H1 (cell line): ENCODE results near the gene TEKT1.

Experiments used
- CBX8 ChIP-seq: fragments of 300-800, 300-1000 bp; sonication (generic); IDR thresholded peaks from 2 replicates; pipeline ENCODE4 v1.7.1; 2016; ENCODE audit warnings: low read depth, low read length, borderline replicate concordance
- POLR2A ChIP-seq, 2 experiments: IDR thresholded peaks; 1 replicate in 1 of 2; 2 replicates in 1 of 2; pipeline ENCODE4 v1.6.1; 2011; ENCODE audit warnings: low read depth in 2 of 2, low read length in 2 of 2, mild to moderate bottlenecking in 2 of 2; ENCODE audit errors: control extremely low read depth in 1 of 2
- TEAD4 ChIP-seq: IDR thresholded peaks from 2 replicates; pipeline ENCODE4 v1.6.1; 2012; ENCODE audit warnings: low read depth, low read length, inconsistent platforms, mixed read lengths

- TF ChIP-seq TEAD4 (no peak), CBX8 (no peak), POLR2A (IDR thresholded peaks at IDR 0.05; ENCODE audit: control extremely low read depth in 1 of 2, low read depth in 2 of 2, low read length in 2 of 2) (no peak)
These were observed 75.8 kb downstream of the TEKT1 start, which contains the start of gene XAF1 for GRCh38 chr17:6755731-6756184.
